Chondrocyte (in vitro differentiated cells): ENCODE data around the gene GGT6. TPM values are rescaled to one million over a fixed set of nuclear protein-coding genes. Genes with fewer than 3 reads are reported as not detected.

Experiments
- DNase-seq: peaks from one replicate; pipeline ENCODE4 v3.0.0; 2021; ENCODE audit warnings: mixed read lengths, low spot score
- H3K27ac Mint-ChIP-seq: one replicate; pipeline ENCODE4 v1.8.0; 2021; ENCODE audit warnings: mild to moderate bottlenecking, moderate library complexity, mixed read lengths; ENCODE audit not compliant: unreplicated experiment
- H3K27me3 Mint-ChIP-seq: 2 replicates; pipeline ENCODE4 v1.8.0; 2021; ENCODE audit warnings: low read depth, mixed read lengths
- H3K36me3 Mint-ChIP-seq: 2 replicates; pipeline ENCODE4 v1.8.0; 2021; ENCODE audit warnings: low read depth, mixed read lengths
- H3K4me1 Mint-ChIP-seq: 2 replicates; pipeline ENCODE4 v1.8.0; 2021; ENCODE audit warnings: low read depth, mild to moderate bottlenecking, mixed read lengths
- H3K4me3 Mint-ChIP-seq: one replicate; pipeline ENCODE4 v1.8.0; 2021; ENCODE audit warnings: mild to moderate bottlenecking, moderate library complexity, mixed read lengths; ENCODE audit not compliant: unreplicated experiment
- H3K9me3 Mint-ChIP-seq: 2 replicates; pipeline ENCODE4 v1.8.0; 2021; ENCODE audit warnings: low read depth, mixed read lengths
- CTCF ChIP-seq: fragments of 200-600 bp; sonication (generic); IDR thresholded peaks from 2 replicates; pipeline ENCODE4 v1.5.0; 2021; ENCODE audit warnings: antibody characterized with exemption, mild to moderate bottlenecking, moderate library complexity
- total RNA-seq: library from RNA; stranded (reverse); gene quantifications from 3 replicates; pipeline ENCODE4 v1.2.1, GENCODE V29; 2021

Gene GGT6
- total RNA-seq, 1 donor from 2014 or later, result not detected

DNA sequence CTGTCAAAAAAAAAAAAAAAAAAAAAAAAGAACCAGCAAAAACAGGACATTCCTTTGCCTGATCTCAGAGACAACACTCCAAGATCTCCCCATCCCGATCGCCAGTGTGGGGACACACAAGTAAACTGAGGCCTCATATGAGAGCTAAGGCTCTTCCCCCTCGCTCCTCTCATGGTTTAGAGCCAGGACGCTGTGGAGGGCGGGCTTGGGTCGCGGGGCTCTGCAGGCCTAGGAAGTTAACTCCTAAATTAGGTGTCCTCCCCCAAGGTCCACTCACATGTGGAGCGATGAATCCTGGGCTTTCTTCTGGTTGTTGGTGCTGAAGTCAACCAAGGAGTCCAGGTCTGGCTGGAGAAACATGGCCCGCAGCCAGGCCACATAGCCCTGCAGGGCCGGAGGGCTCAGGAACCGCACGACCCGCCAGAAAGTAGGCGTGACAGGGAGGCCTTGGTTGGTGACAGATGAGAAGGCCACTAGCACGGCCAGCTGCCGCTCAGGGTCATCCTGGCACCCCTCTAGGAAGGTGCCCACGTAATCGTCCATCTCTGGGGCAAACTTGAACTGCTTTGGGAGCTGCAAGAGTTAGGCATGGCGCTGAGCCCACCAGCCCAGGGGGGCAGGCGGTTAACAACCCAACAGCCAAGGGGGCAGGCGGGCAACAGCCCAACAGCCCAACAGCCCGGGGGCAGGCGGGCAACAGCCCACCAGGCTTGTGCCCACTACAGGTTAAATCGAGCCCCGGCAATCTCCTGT is 10.4 kb downstream of the GGT6 start:
- no peak overlapping the region for H3K27ac Mint-ChIP-seq
- no peaks in the 10 kb centered on the region for H3K27me3 Mint-ChIP-seq
- DNase-seq, result no peak
- no peaks in the 10 kb centered on the region for H3K9me3 Mint-ChIP-seq
- TF ChIP-seq CTCF, result no peak
- peaks cover 13% of the 10 kb centered on the region for H3K4me1 Mint-ChIP-seq
- peaks cover 10% of the 10 kb centered on the region for H3K36me3 Mint-ChIP-seq
- no peak overlapping the region for H3K4me3 Mint-ChIP-seq

DNA sequence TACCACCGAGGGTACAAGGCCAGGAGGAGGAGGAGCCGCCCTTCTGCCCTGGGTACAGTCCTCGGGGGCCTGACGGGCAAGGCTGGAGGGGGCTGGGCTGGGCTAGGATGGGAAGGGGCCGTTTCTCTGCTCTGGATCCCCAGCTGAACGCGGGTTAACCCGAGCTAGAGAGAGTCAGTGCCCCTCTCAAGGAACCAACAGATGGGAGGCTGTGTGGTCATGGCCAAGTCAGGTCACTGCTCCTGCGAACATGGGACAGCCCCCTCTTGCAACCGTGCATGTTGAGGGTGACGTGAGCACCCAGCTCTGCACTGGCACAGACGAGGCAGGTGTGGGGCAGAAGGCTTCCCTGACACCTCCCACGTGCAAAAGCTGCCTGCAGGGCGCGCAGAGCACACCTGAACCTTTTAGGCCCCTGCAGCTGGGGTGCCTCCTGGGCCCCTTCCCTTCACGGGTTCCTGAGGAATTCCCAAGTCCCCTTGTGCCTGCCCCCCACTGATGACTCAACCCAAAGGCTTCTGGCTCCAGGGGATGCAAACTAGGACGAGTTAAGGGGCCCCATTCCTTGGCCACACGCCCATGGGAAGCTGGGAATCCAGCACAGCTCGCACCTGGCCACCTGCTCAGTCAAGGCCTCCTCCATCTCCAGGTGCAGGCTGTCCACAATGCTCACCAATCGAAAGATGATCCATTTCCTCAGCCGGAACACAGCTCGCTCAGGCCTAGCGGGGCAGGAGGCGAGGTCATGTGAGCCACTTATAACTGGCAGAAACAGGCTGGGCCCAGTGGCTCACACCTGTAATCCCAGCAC is 11.5 kb downstream of the GGT6 start:
- Mint-ChIP-seq H3K4me1 (peaks cover 3% of the 10 kb centered on the region), H3K9me3 (no peaks in the 10 kb centered on the region), H3K36me3 (peaks cover 12% of the 10 kb centered on the region), H3K27me3 (no peaks in the 10 kb centered on the region), H3K4me3 (no peak overlapping the region), H3K27ac (no peak overlapping the region)
- no peak for DNase-seq
- no peak for TF ChIP-seq CTCF

DNA sequence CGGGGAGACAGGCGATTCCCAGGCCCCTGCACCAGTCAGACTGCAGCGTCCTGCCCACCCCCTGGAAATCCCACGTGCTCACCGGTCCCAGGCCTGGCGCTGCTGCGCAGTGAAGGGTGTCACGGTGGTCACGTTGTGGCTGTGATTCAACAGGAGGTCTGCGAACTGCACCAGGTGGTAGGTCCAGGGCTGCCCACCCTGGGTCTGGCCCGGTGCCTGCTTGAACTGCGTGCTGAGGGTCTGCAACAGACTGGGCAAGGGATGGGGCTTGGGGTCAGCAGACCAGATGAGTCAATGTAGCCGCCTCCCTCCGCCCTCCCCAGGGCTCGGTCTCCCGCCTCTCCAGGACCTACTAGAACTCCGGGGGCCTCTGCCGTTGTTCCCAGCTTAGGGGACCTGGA is 12.3 kb downstream of the GGT6 start:
- H3K27me3 Mint-ChIP-seq, result no peaks in the 10 kb centered on the region
- peaks cover 14% of the 10 kb centered on the region for H3K36me3 Mint-ChIP-seq
- no peak for TF ChIP-seq CTCF
- H3K4me1 Mint-ChIP-seq, result no peaks in the 10 kb centered on the region
- DNase-seq, result no peak
- H3K9me3 Mint-ChIP-seq, result no peaks in the 10 kb centered on the region
- no peak overlapping the region for H3K27ac Mint-ChIP-seq
- no peak overlapping the region for H3K4me3 Mint-ChIP-seq

GRCh38 chr17:4547118-4547906 is 13.1 kb downstream of the GGT6 start:
- H3K4me1 Mint-ChIP-seq, result no peaks in the 10 kb centered on the region
- H3K4me3 Mint-ChIP-seq, result no peak overlapping the region
- DNase-seq, result no peak
- no peak for TF ChIP-seq CTCF
- peaks cover 15% of the 10 kb centered on the region for H3K36me3 Mint-ChIP-seq
- no peaks in the 10 kb centered on the region for H3K27me3 Mint-ChIP-seq
- H3K9me3 Mint-ChIP-seq, result no peaks in the 10 kb centered on the region
- H3K27ac Mint-ChIP-seq, result no peak overlapping the region
